Tibial nerve (tissue), 4 donors: ENCODE data around the gene DPYSL4. TPM values are rescaled to one million over a fixed set of nuclear protein-coding genes. Genes with fewer than 3 reads are reported as not detected.

Experiments
- DNase-seq, 2 donors: peaks; one replicate each; pipeline ENCODE4 v3.0.0-alpha.2; 2019; ENCODE audit warnings: low spot score in 2 of 2
- H3K27ac ChIP-seq, 4 donors: fragments of 200-600 bp; sonication (generic) in 3 of 4; one replicate each; pipeline ENCODE4 v1.5.1; 2017 to 2019; ENCODE audit warnings: mild to moderate bottlenecking in 1 of 4
- H3K27me3 ChIP-seq, 2 donors: fragments of 200-600 bp; sonication (generic) in 1 of 2; one replicate each; pipeline versions ENCODE4 v1.5.1 to v1.6.0; 2017 to 2019
- H3K36me3 ChIP-seq, 3 donors: fragments of 200-600 bp; sonication (generic); one replicate each; pipeline ENCODE4 v1.5.1; 2018 to 2019
- H3K4me1 ChIP-seq, 4 donors: fragments of 200-600 bp; sonication (generic) in 3 of 4; one replicate each; pipeline ENCODE4 v1.5.1; 2017 to 2019
- H3K4me3 ChIP-seq, 4 donors: fragments of 200-600 bp; sonication (generic) in 3 of 4; one replicate each; pipeline ENCODE4 v1.5.1; 2017 to 2019; ENCODE audit warnings: mild to moderate bottlenecking in 1 of 4, moderate library complexity in 1 of 4
- H3K9me3 ChIP-seq, 4 donors: fragments of 200-600 bp; sonication (generic) in 3 of 4; one replicate each; pipeline ENCODE4 v1.5.1; 2017 to 2019
- EP300 ChIP-seq, 2 donors: sonication (generic); formaldehyde crosslinking; IDR thresholded peaks; one replicate each; pipeline ENCODE4 v1.6.1; 2017; ENCODE audit warnings: antibody characterized with exemption in 2 of 2, mild to moderate bottlenecking in 1 of 2
- POLR2A ChIP-seq, 2 donors: fragments of 450-650 bp; IDR thresholded peaks; one replicate each; pipeline ENCODE4 v1.6.1; 2017; ENCODE audit warnings: antibody characterized with exemption in 2 of 2, mild to moderate bottlenecking in 2 of 2, moderate library complexity in 2 of 2
- WGBS, 2 donors: methylation state at CpG; one replicate each; pipeline ENCODE4 v1.1.5; 2018; 5-methylcytosine and 5-hydroxymethylcytosine counted together
- total RNA-seq, 4 donors: library from RNA; depleted of rRNA; stranded (reverse); fragments of >200 nt; gene quantifications; one replicate each; pipeline ENCODE4 v1.1.0, GENCODE V29; 2016
- TF ChIP-seq, protein P1 (sequence below), 5 experiments: fragments of 200-600 bp in 3 of 5; fragments of 450-650 bp in 2 of 5; sonication (generic) in 3 of 5; IDR thresholded peaks; one replicate each; pipeline ENCODE4 v1.5.1; 2016 to 2019; ENCODE audit warnings: antibody characterized with exemption in 5 of 5, mild to moderate bottlenecking in 3 of 5, moderate library complexity in 2 of 5

The DPYSL4 gene
- total RNA-seq, 4 donors from 2014 or later = 0.21 to 3.1 (median 1.4) TPM

DNA sequence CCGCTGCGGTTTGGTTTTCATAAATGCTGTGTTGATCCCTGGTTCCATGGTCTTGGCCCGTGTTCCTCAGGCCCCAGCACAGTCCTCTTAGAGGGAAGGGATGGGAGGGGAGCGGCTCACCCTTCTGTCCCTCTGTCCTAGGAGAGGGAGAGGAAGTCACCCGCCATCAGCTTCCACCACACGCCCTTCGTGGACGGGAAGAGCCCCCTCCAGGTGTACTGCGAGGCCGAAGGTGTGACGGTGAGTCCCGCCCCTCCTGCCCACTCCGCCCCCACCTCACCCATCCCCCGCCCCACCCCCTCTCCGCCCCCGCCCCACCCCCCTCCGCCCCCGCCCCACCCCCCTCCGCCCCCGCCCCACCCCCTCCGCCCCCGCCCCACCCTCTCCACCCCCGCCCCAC is 37.5 kb upstream of the DPYSL4 start:
- H3K27ac ChIP-seq = no peak overlapping the region
- TF ChIP-seq POLR2A (IDR thresholded peaks at IDR 0.05) (no peak), EP300 (IDR thresholded peaks at IDR 0.05) (no peak)
- TF ChIP-seq, protein P1, sequence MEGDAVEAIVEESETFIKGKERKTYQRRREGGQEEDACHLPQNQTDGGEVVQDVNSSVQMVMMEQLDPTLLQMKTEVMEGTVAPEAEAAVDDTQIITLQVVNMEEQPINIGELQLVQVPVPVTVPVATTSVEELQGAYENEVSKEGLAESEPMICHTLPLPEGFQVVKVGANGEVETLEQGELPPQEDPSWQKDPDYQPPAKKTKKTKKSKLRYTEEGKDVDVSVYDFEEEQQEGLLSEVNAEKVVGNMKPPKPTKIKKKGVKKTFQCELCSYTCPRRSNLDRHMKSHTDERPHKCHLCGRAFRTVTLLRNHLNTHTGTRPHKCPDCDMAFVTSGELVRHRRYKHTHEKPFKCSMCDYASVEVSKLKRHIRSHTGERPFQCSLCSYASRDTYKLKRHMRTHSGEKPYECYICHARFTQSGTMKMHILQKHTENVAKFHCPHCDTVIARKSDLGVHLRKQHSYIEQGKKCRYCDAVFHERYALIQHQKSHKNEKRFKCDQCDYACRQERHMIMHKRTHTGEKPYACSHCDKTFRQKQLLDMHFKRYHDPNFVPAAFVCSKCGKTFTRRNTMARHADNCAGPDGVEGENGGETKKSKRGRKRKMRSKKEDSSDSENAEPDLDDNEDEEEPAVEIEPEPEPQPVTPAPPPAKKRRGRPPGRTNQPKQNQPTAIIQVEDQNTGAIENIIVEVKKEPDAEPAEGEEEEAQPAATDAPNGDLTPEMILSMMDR (IDR thresholded peaks at IDR 0.05) = no peak
- peaks cover 0 to 17% (median 0%) of the 10 kb centered on the region in 3 donors for H3K36me3 ChIP-seq
- WGBS, 2 donors = 87 to 89% methylated on average over 11 to 16 of the region's 23 CpGs
- no peak overlapping the region for H3K4me3 ChIP-seq
- DNase-seq = no peak
- H3K27me3 ChIP-seq = no peaks in the 10 kb centered on the region
- H3K9me3 ChIP-seq = no peaks in the 10 kb centered on the region
- H3K4me1 ChIP-seq = no peaks in the 10 kb centered on the region

DNA sequence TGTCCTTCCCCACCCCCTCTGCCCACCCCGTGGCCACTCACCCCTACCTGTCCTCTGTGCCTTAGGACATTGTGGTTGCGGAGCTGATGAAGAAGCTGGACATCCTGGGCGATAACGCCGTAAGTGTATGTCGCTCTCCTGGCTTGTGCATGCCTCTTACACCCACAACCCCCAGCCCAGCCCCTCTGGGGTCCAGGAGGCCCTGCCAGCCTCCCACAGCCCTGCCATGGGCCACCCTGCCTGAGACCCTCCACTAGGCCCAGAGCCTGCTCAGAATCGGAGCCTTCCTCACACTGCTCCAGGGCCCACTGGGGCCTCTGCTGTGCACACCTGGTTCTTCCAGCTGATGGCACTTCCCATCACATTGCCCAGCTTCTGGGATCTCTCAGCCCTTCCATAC is 36.8 kb upstream of the DPYSL4 start:
- TF ChIP-seq, protein P1 (IDR thresholded peaks at IDR 0.05) = no peak
- TF ChIP-seq POLR2A (IDR thresholded peaks at IDR 0.05) (no peak), EP300 (IDR thresholded peaks at IDR 0.05) (no peak)
- no peak for DNase-seq
- Histone ChIP-seq H3K9me3 (no peaks in the 10 kb centered on the region), H3K27me3 (no peaks in the 10 kb centered on the region), H3K36me3 (peaks cover 0 to 19% (median 0%) of the 10 kb centered on the region in 3 donors), H3K27ac (no peak overlapping the region), H3K4me3 (no peak overlapping the region), H3K4me1 (no peaks in the 10 kb centered on the region)
- WGBS, 2 donors = 80 to 100% methylated on average over 1 to 5 of the region's 7 CpGs

DNA sequence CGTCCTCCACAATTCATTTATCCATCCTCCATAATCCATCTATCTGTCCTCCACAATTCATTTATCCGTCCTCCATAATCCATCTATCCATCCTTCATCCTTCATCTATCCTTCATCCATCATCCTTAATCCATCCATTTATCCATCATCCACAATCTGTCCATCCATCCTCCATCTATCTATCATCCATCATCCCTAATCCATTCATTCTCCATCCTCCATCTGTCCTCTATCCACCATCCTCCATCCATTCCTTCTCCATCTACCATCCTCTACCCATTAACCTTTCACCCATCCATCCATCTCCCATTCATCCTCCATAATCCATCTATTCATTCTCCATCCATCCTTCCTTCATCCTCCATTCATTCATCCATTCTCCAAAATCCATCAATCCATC is 36.0 kb upstream of the DPYSL4 start:
- DNase-seq = no peak
- Histone ChIP-seq H3K36me3 (peaks cover 0 to 19% (median 0%) of the 10 kb centered on the region in 3 donors), H3K9me3 (no peaks in the 10 kb centered on the region), H3K27me3 (no peaks in the 10 kb centered on the region), H3K4me1 (no peaks in the 10 kb centered on the region), H3K27ac (no peak overlapping the region), H3K4me3 (no peak overlapping the region)
- WGBS, 2 donors = 93 to 96% methylated on average over 2 of the region's 2 CpGs
- no peak for TF ChIP-seq EP300 (IDR thresholded peaks at IDR 0.05)
- no peak for TF ChIP-seq POLR2A (IDR thresholded peaks at IDR 0.05)
- TF ChIP-seq, protein P1 (IDR thresholded peaks at IDR 0.05) = no peak

DNA sequence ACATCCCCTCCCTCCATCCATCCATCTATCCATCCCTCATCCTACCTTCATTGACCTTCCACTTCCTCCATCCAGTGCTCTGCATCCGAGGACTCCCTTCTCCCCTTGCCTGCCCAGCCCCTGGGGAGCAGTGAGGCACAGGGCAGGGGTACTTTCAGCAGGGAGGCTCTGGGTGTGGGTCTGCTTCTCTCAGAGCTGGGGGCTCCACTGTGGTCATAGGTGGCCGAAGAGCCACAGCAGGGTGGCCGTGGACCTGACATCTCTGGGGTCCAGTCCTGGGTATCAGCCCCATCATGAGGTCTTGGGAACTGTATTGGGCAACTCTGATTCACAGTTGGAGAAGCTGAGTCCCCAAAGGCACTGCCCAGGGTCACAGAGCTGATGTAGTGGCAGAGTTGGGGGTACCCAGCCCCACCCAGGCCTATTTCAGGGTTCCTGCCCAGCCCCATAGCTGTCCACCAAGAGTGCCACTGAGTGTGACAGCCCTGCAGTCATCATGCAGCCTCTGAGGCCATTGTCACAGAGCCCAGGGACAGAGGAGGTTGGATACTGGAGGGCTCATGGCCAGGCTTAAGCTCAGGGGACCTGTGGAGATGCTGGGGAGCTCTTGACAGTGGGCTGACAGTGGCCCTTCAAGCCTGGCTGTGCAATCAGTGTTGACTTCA is 35.3 kb upstream of the DPYSL4 start:
- Histone ChIP-seq H3K4me3 (no peak overlapping the region), H3K27ac (no peak overlapping the region), H3K4me1 (no peaks in the 10 kb centered on the region), H3K36me3 (peaks cover 0 to 19% (median 0%) of the 10 kb centered on the region in 3 donors), H3K27me3 (no peaks in the 10 kb centered on the region), H3K9me3 (no peaks in the 10 kb centered on the region)
- 83 to 93% methylated on average over 3 of the region's 3 CpGs for WGBS, 2 donors
- DNase-seq = no peak
- TF ChIP-seq, protein P1 (IDR thresholded peaks at IDR 0.05) = no peak
- TF ChIP-seq POLR2A (IDR thresholded peaks at IDR 0.05) (no peak), EP300 (IDR thresholded peaks at IDR 0.05) (no peak)

DNA sequence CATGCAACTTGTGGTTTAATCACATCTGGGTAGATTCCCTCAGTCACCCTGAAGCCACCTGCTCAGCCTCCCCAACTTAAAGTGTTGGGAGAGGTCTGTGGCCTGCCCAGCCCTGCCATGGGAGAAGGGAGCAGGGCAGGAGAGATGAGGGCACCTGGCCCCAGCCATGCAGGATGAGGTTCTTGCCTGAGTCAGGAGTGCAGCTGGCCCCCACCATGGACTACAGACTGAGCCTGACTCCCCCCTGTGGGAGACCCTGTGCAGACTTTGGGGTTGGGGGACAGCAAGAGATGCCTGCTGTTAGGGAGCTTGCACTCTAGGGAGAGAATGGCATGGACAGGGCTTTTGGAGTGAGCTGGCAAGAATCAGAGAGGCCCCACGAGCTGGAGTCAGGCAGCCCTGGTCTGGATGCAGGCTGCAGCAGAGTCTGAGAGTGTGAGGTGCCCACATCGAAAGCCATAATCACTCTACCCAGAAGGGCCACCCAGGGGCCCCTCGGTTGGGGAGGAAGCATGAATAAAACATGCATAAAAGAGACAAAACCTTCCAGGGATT is 34.7 kb upstream of the DPYSL4 start:
- H3K4me3 ChIP-seq = no peak overlapping the region
- DNase-seq = no peak
- no peaks in the 10 kb centered on the region for H3K4me1 ChIP-seq
- H3K27me3 ChIP-seq = no peaks in the 10 kb centered on the region
- H3K36me3 ChIP-seq = peaks cover 0 to 19% (median 0%) of the 10 kb centered on the region in 3 donors
- 51 to 53% methylated on average over 3 of the region's 3 CpGs for WGBS, 2 donors
- H3K9me3 ChIP-seq = no peaks in the 10 kb centered on the region
- TF ChIP-seq, protein P1 (IDR thresholded peaks at IDR 0.05) = no peak
- H3K27ac ChIP-seq = no peak overlapping the region
